OCI-LY7 (cell line): ENCODE results near the gene TRAPPC4. TPM values are rescaled to one million over a fixed set of nuclear protein-coding genes. Genes with fewer than 3 reads are reported as not detected.
"Not testable (repeated sequence)": the region's sequence is repeated elsewhere in the genome, so short reads cannot be mapped to it uniquely, and the experiment has no call there.

ENCODE experiments used
- BruUV-seq: library from RNA; stranded (reverse); fragments of 400-500 nt; replicated peaks from 2 replicates; lab custom pipeline; 2021; lab: Mats Ljungman, UMichigan
- CTCF ChIA-PET: fragments of 300-600 bp; sonication (Branson Sonifier 250); formaldehyde crosslinking; loops from one replicate; lab custom pipeline; 2022; ENCODE audit warnings: antibody characterized with exemption; ENCODE audit not compliant: unreplicated experiment; lab: Charles Lee
- POLR2A ChIA-PET: fragments of 300-600 bp; sonication (Branson Sonifier 250); formaldehyde crosslinking; loops from one replicate; lab custom pipeline; 2022; ENCODE audit warnings: antibody characterized with exemption; lab: Charles Lee
- DNase-seq: peaks from one replicate; pipeline ENCODE4 v3.0.0-alpha.2; 2015; ENCODE audit warnings: low spot score
- H2AFZ ChIP-seq: fragments of 200-600 bp; sonication (generic), shearing (Covaris generic); 2 replicates; pipeline ENCODE4 v1.6.1; 2014; ENCODE audit warnings: mild to moderate bottlenecking, antibody characterized with exemption, low read length, moderate library complexity
- H3K27ac ChIP-seq: fragments of 200-600 bp; sonication (generic); 2 replicates; pipeline ENCODE4 v1.5.1; 2014; ENCODE audit warnings: mixed run types, low read depth, mild to moderate bottlenecking, moderate library complexity, low read length, inconsistent platforms; ENCODE audit not compliant: poor library complexity, severe bottlenecking
- H3K36me3 ChIP-seq: fragments of 200-600 bp; sonication (generic); 2 replicates; pipeline ENCODE4 v1.6.1; 2014; ENCODE audit warnings: mild to moderate bottlenecking, antibody characterized with exemption, low read length, moderate library complexity, mixed read lengths; ENCODE audit not compliant: insufficient read depth
- H3K4me1 ChIP-seq: fragments of 200-600 bp; sonication (generic); 2 replicates; pipeline ENCODE4 v1.5.1; 2014; ENCODE audit warnings: mild to moderate bottlenecking, low read length; ENCODE audit not compliant: insufficient read depth, poor library complexity, severe bottlenecking
- H3K4me2 ChIP-seq: fragments of 200-600 bp; sonication (generic); 2 replicates; pipeline ENCODE4 v1.6.1; 2014; ENCODE audit warnings: mild to moderate bottlenecking, low read length
- H3K4me3 ChIP-seq: fragments of 200-600 bp; sonication (generic); 2 replicates; pipeline ENCODE4 v1.5.1; 2014; ENCODE audit warnings: mild to moderate bottlenecking, low read depth, low read length; ENCODE audit not compliant: poor library complexity, severe bottlenecking
- H3K79me2 ChIP-seq: fragments of 200-600 bp; sonication (generic); 2 replicates; pipeline ENCODE4 v1.6.1; 2016; ENCODE audit warnings: low read depth, mild to moderate bottlenecking, low read length, moderate library complexity, mixed read lengths; ENCODE audit not compliant: insufficient read depth
- H3K9me2 ChIP-seq: fragments of 200-600 bp; sonication (generic); 2 replicates; pipeline ENCODE4 v1.6.1; 2016; ENCODE audit warnings: mild to moderate bottlenecking, low read length, mixed read lengths; ENCODE audit not compliant: insufficient read depth
- H3K9me3 ChIP-seq: fragments of 200-600 bp; sonication (generic); 2 replicates; pipeline ENCODE4 v1.6.1; 2014; ENCODE audit warnings: mild to moderate bottlenecking, mixed run types, low read length, mixed read lengths
- H4K20me1 ChIP-seq: fragments of 200-600 bp; sonication (generic); 2 replicates; pipeline ENCODE4 v1.6.1; 2014; ENCODE audit warnings: mild to moderate bottlenecking, antibody characterized with exemption, low read length, moderate library complexity, mixed read lengths; ENCODE audit not compliant: insufficient read depth
- EZH2phosphoT487 ChIP-seq: fragments of 200-600 bp; sonication (generic); IDR thresholded peaks from 2 replicates; pipeline ENCODE4 v1.6.1; 2018; ENCODE audit warnings: low read depth, borderline replicate concordance, mild to moderate bottlenecking, mixed run types, antibody characterized with exemption, low read length, moderate library complexity, mixed read lengths
- intact Hi-C: fragments of 100-400 bp; cut with micrococcal nuclease; formaldehyde crosslinking; loops from one replicate; pipeline ENCODE4 v1.10.0; 2022; ENCODE audit not compliant: unreplicated experiment
- total RNA-seq, 2 experiments: library from RNA; depleted of rRNA in 1 of 2; stranded (reverse); fragments of >200 nt in 1 of 2; shearing (Covaris generic) in 1 of 2; gene quantifications; 2 replicates each; pipeline ENCODE4 v1.2.3, GENCODE V29; 2014 to 2022
- TF ChIP-seq, protein P1 (sequence below): fragments of 200-600 bp; sonication (generic); conservative IDR thresholded peaks from 2 replicates; pipeline ENCODE4 v1.5.1; 2014; ENCODE audit warnings: mild to moderate bottlenecking, antibody characterized with exemption, low read length, moderate library complexity, mixed read lengths

Gene TRAPPC4
- total RNA-seq, 2 experiments from 2014 or later: 58.5 to 64.3 TPM

DNA sequence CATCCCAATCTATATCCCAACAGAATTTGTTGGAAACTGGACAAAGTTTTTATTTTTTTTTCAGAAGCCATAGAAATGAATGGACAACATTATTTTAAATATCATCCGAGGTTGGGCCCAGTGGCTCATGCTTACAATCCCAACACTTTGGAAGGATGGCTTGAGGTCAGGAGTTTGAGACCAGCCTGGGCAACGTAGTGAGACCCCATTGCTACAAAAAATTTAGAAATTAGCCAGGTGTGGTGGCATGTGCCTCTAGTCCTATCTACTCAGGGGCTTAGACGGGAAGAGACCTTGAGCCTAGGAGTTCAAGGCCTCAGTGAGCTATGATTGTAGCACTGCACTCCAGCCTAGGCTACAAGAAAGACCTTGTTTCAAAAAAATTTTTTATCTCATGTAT is 16.2 kb downstream of the TRAPPC4 start:
- H3K4me2 ChIP-seq: no peak overlapping the region
- TF ChIP-seq EZH2phosphoT487: no peak
- TF ChIP-seq, protein P1, sequence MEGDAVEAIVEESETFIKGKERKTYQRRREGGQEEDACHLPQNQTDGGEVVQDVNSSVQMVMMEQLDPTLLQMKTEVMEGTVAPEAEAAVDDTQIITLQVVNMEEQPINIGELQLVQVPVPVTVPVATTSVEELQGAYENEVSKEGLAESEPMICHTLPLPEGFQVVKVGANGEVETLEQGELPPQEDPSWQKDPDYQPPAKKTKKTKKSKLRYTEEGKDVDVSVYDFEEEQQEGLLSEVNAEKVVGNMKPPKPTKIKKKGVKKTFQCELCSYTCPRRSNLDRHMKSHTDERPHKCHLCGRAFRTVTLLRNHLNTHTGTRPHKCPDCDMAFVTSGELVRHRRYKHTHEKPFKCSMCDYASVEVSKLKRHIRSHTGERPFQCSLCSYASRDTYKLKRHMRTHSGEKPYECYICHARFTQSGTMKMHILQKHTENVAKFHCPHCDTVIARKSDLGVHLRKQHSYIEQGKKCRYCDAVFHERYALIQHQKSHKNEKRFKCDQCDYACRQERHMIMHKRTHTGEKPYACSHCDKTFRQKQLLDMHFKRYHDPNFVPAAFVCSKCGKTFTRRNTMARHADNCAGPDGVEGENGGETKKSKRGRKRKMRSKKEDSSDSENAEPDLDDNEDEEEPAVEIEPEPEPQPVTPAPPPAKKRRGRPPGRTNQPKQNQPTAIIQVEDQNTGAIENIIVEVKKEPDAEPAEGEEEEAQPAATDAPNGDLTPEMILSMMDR: no peak
- no peak overlapping the region for H3K27ac ChIP-seq
- intact Hi-C loops: no loop called here
- H3K4me3 ChIP-seq: no peak overlapping the region
- H3K9me3 ChIP-seq: no peaks in the 10 kb centered on the region
- H2AFZ ChIP-seq: no peak overlapping the region
- no peaks in the 10 kb centered on the region for H4K20me1 ChIP-seq
- DNase-seq: no peak
- ChIA-PET CTCF (no interaction called here), POLR2A (interaction anchor here (0.6 to 1.1 kb wide), 3 partner anchors 16 to 56 kb away, joined by 4 to 5 read pairs (median 4); no protein-coding TSS in a partner anchor)
- no peaks in the 10 kb centered on the region for H3K36me3 ChIP-seq
- H3K9me2 ChIP-seq: no peaks in the 10 kb centered on the region
- BruUV-seq: no TSS peak
- H3K4me1 ChIP-seq: peaks cover 6% of the 10 kb centered on the region
- H3K79me2 ChIP-seq: no peaks in the 10 kb centered on the region

DNA sequence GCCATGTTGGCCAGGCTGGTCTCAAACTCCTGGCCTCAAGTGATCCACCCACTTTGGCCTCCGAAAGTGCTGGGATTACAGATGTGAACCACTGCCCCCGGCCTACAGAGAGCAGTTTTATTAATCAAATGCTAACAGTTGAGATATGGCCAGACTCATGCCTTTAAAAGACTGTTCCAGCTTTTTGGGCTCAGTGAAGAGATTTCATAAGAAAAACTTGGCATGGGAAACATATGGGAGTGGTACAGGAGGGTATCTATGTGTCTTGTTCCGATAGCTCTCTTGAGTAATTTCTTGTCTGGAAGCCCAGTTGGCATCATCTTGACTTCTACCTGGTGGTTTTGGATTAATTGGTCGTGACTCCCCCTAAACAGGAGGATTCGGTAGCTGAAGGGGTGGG is 20.3 kb downstream of the TRAPPC4 start:
- Histone ChIP-seq H3K9me2 (no peaks in the 10 kb centered on the region), H3K4me3 (no peak overlapping the region), H3K9me3 (no peaks in the 10 kb centered on the region), H3K4me1 (no peaks in the 10 kb centered on the region), H3K4me2 (no peak overlapping the region), H4K20me1 (no peaks in the 10 kb centered on the region), H3K79me2 (no peaks in the 10 kb centered on the region), H3K36me3 (no peaks in the 10 kb centered on the region), H2AFZ (no peak overlapping the region), H3K27ac (no peak overlapping the region)
- no TSS peak for BruUV-seq
- CTCF ChIA-PET: no interaction called here
- POLR2A ChIA-PET: no interaction called here
- TF ChIP-seq, protein P1: no peak
- no peak for TF ChIP-seq EZH2phosphoT487
- intact Hi-C loops: no loop called here
- no peak for DNase-seq

- H3K9me3 ChIP-seq, H3K4me2 ChIP-seq, CTCF ChIA-PET, H3K36me3 ChIP-seq, H4K20me1 ChIP-seq, intact Hi-C loops, BruUV-seq, H3K9me2 ChIP-seq, H3K79me2 ChIP-seq, DNase-seq, POLR2A ChIA-PET, H3K4me1 ChIP-seq, H3K4me3 ChIP-seq: not testable (repeated sequence)
- peak overlapping the region; percentile 47 for H3K27ac ChIP-seq
- H2AFZ ChIP-seq: 0 out of 2 replicates have a peak overlapping the region, but pooled peaks have one; percentile 9
Observed at GRCh38 chr11:119039471-119039870, 20.9 kb downstream of the TRAPPC4 start.
